Heart left ventricle (tissue), 13 donors: ENCODE data around the gene CARD10.
A peak's percentile ranks its signal among the peaks of the same experiment; 100 is the strongest.

Experiments used
- POLR2A ChIP-seq, 2 donors: fragments of 450-650 bp; IDR thresholded peaks; one replicate each; pipeline ENCODE4 v1.6.1; 2017; ENCODE audit warnings: antibody characterized with exemption in 2 of 2, mild to moderate bottlenecking in 2 of 2, moderate library complexity in 2 of 2
- TF ChIP-seq, protein P1 (sequence below), 12 donors: fragments of 200-600 bp; sonication (generic) in 4 of 12; IDR thresholded peaks; one replicate each; pipeline versions ENCODE4 v1.5.0 to v1.8.0; 2018 to 2022; ENCODE audit warnings: antibody characterized with exemption in 12 of 12, mild to moderate bottlenecking in 5 of 12
- donor health status: ischemic (EF 13 %, LVEDD 7.1; RV severe dilation, severe dysfunction).
- donor health status: DM: no; HTN: yes; CAD: no.
- donor health status: DM: no; HTN: no; CAD: no.
- donor health status: ischemic (EF 25% LVEDD 6.9; RV normal size, moderate dysfunction).
- donor health status: ischemic (EF 25% LVEDD 5.7; RV mildly dilated, moderate dysfunction).
- donor health status: ischemic (EF 35%, LVEDD 5.7; RV mildly dilated, moderate dysfunction).
- donor health status: nonischemic (EF 11% LVEDD 7.7; RV severe dilation, severe dysfunction).
- donor health status: DM: yes; HTN: yes; CAD: no.
- donor health status: PGD.
- donor health status: ischemic (EF 29% LVEDD 5.4; RV normal size, mild dysfunction).
- donor health status: nonischemic (EF 23%, LVEDD 6.1; RV moderate dilation, normal function).

- TF ChIP-seq, protein P1, sequence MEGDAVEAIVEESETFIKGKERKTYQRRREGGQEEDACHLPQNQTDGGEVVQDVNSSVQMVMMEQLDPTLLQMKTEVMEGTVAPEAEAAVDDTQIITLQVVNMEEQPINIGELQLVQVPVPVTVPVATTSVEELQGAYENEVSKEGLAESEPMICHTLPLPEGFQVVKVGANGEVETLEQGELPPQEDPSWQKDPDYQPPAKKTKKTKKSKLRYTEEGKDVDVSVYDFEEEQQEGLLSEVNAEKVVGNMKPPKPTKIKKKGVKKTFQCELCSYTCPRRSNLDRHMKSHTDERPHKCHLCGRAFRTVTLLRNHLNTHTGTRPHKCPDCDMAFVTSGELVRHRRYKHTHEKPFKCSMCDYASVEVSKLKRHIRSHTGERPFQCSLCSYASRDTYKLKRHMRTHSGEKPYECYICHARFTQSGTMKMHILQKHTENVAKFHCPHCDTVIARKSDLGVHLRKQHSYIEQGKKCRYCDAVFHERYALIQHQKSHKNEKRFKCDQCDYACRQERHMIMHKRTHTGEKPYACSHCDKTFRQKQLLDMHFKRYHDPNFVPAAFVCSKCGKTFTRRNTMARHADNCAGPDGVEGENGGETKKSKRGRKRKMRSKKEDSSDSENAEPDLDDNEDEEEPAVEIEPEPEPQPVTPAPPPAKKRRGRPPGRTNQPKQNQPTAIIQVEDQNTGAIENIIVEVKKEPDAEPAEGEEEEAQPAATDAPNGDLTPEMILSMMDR (IDR thresholded peaks at IDR 0.05), result peak; percentile 56 to 79 (median 72)
- no peak for TF ChIP-seq POLR2A (IDR thresholded peaks at IDR 0.05)
Measured at GRCh38 chr22:37544955-37545702, 25.9 kb upstream of the CARD10 start.
